K562 (cell line): Measurements from ENCODE around the gene RAPSN. TPM values are rescaled to one million over a fixed set of nuclear protein-coding genes. Genes with fewer than 3 reads are reported as not detected.

Experiments
- ARNT ChIP-seq, 2 experiments: fragments of 450-650 bp; IDR thresholded peaks; 2 replicates each; pipeline ENCODE4 v1.6.1; 2016; ENCODE audit warnings: mild to moderate bottlenecking in 1 of 2
- ASH1L ChIP-seq: fragments of 450-650 bp; IDR thresholded peaks from 2 replicates; pipeline ENCODE4 v1.6.1; 2018; ENCODE audit warnings: borderline replicate concordance, mild to moderate bottlenecking, low read depth; ENCODE audit not compliant: partially characterized antibody
- BRD9 ChIP-seq: fragments of 450-650 bp; IDR thresholded peaks from 2 replicates; pipeline ENCODE4 v1.6.1; 2018; ENCODE audit warnings: low read depth; ENCODE audit not compliant: partially characterized antibody
- CEBPG ChIP-seq, 3 experiments: fragments of 200-800 bp in 1 of 3; sonication (Bioruptor generic) in 1 of 3; sonication (generic) in 1 of 3; formaldehyde crosslinking in 1 of 3; IDR thresholded peaks in 2 of 3; conservative IDR thresholded peaks in 1 of 3; 2 replicates each; pipeline versions ENCODE4 v1.6.1 to v1.8.0; 2016 to 2022; ENCODE audit warnings: missing compliant biosample characterization in 2 of 3, missing genetic modification characterization in 2 of 3, mild to moderate bottlenecking in 1 of 3, missing genetic modification reagents in 1 of 3
- DLX4 ChIP-seq: fragments of 250-450 bp; sonication (Bioruptor Pico); IDR thresholded peaks from 2 replicates; pipeline ENCODE4 v1.6.1; 2021; ENCODE audit warnings: mild to moderate bottlenecking
- HCFC1 ChIP-seq: IDR thresholded peaks from 2 replicates; pipeline ENCODE4 v1.6.1; 2012; ENCODE audit warnings: low read depth, low read length, improper control_type of control experiment
- HNRNPLL ChIP-seq: fragments of 200-400 bp; formaldehyde crosslinking; IDR thresholded peaks from 2 replicates; pipeline ENCODE4 v1.6.1; 2017; ENCODE audit warnings: low read length, low read depth, mild to moderate bottlenecking; ENCODE audit not compliant: poor library complexity, severe bottlenecking
- NKRF ChIP-seq: fragments of 450-650 bp; IDR thresholded peaks from 2 replicates; pipeline ENCODE4 v1.6.1; 2016; ENCODE audit warnings: borderline replicate concordance
- PATZ1 ChIP-seq: fragments of 250-450 bp; sonication (Bioruptor Pico); IDR thresholded peaks from 2 replicates; pipeline ENCODE4 v1.5.0; 2020; ENCODE audit warnings: mild to moderate bottlenecking, borderline replicate concordance
- POLR2G ChIP-seq: fragments of 200-400 bp; formaldehyde crosslinking; IDR thresholded peaks from 2 replicates; pipeline ENCODE4 v1.6.1; 2017; ENCODE audit warnings: low read depth, mild to moderate bottlenecking, antibody characterized with exemption, low read length, moderate library complexity
- PRMT5 ChIP-seq: sonication (generic); formaldehyde crosslinking; IDR thresholded peaks from 2 replicates; pipeline ENCODE4 v1.5.0; 2020; ENCODE audit warnings: missing genetic modification reagents
- PURB ChIP-seq: sonication (generic); formaldehyde crosslinking; IDR thresholded peaks from 2 replicates; pipeline ENCODE4 v1.9.0; 2021; ENCODE audit warnings: low read depth, mild to moderate bottlenecking, missing genetic modification reagents
- RB1 ChIP-seq: fragments of 450-650 bp; IDR thresholded peaks from 2 replicates; pipeline ENCODE4 v1.6.1; 2017; ENCODE audit warnings: low read depth, mild to moderate bottlenecking
- SPI1 ChIP-seq: IDR thresholded peaks from 2 replicates; pipeline ENCODE4 v1.6.1; 2011; ENCODE audit warnings: low read depth, low read length, control low read depth, borderline replicate concordance
- SRF ChIP-seq, 2 experiments: fragments of 250-450, 450-650 bp in 1 of 2; sonication (Bioruptor Pico) in 1 of 2; sonication (generic) in 1 of 2; formaldehyde crosslinking; IDR thresholded peaks; 2 replicates each; pipeline versions ENCODE4 v1.5.0 to v1.5.1; 2020 to 2022; ENCODE audit warnings: mild to moderate bottlenecking in 1 of 2, missing genetic modification reagents in 1 of 2
- SRSF3 ChIP-seq: fragments of 200-400 bp; formaldehyde crosslinking; IDR thresholded peaks from 2 replicates; pipeline ENCODE4 v1.6.1; 2016; ENCODE audit warnings: mild to moderate bottlenecking, low read length, moderate library complexity; ENCODE audit not compliant: insufficient read depth
- STAG1 ChIP-seq: sonication (generic); formaldehyde crosslinking; IDR thresholded peaks from 2 replicates; pipeline ENCODE4 v1.5.0; 2020; ENCODE audit warnings: missing genetic modification reagents, borderline replicate concordance
- TFAP4 ChIP-seq: sonication (generic); formaldehyde crosslinking; IDR thresholded peaks from 2 replicates; pipeline ENCODE4 v1.8.0; 2022; ENCODE audit warnings: missing genetic modification reagents, mild to moderate bottlenecking, moderate library complexity, borderline replicate concordance
- XRCC4 ChIP-seq: IDR thresholded peaks from one replicate; pipeline ENCODE4 v1.6.1; 2011; ENCODE audit not compliant: insufficient read depth, insufficient read length; ENCODE audit errors: extremely low read depth
- ZNF12 ChIP-seq: sonication (generic); formaldehyde crosslinking; IDR thresholded peaks from 2 replicates; pipeline ENCODE4 v1.4.0; 2020; ENCODE audit warnings: mild to moderate bottlenecking, missing genetic modification reagents
- ZNF274 ChIP-seq: IDR thresholded peaks from 2 replicates; pipeline ENCODE4 v1.6.1; 2011; ENCODE audit warnings: low read depth, mild to moderate bottlenecking, low read length, moderate library complexity, borderline replicate concordance
- polyA plus RNA-seq, 8 experiments: library from polyadenylated mRNA; depleted of rRNA in 4 of 8; stranded (reverse) in 5 of 8; unstranded in 3 of 8; fragments of >200 nt; fragmentation: Nextera tagmentation in 2 of 8; fragmentation: Illumina TruSeq in 1 of 8; extraction: Ambion mirVana in 2 of 8; extraction: Trizol in 1 of 8; gene quantifications; 2 replicates each; pipeline versions ENCODE4 v1.2.1 to v1.2.3, GENCODE V29; 2011 to 2014; ENCODE audit warnings: inconsistent platforms in 1 of 8, missing spikeins in 1 of 8
- total RNA-seq, 7 experiments: library from RNA; depleted of rRNA in 6 of 7; stranded (reverse); fragments of >200 nt in 6 of 7; fragmentation: Illumina TruSeq in 2 of 7; extraction: Trizol in 2 of 7; gene quantifications; 2 replicates each; pipeline versions ENCODE4 v1.2.1 to v1.2.3, GENCODE V29; 2011 to 2021; ENCODE audit warnings: low replicate concordance in 1 of 7

The RAPSN gene
- total and polyA plus RNA-seq, 9 of the 15 experiments (the other 6 are each of a cell fraction or from before 2014, with no cell fraction given): 0.06 to 0.11 TPM; not detected in 7

GRCh38 chr11:47426062-47426956 lies 22.6 kb downstream of the RAPSN start, which contains the start of gene PSMC3 (continued):
- TF ChIP-seq POLR2G: peak; percentile 95
- no peak for TF ChIP-seq PURB (CRISPR knock-in tag)
- TF ChIP-seq PATZ1 (CRISPR knock-in tag): no peak
- TF ChIP-seq HNRNPLL: no peak
- no peak for TF ChIP-seq XRCC4
- no peak for TF ChIP-seq ZNF274
- no peak for TF ChIP-seq CEBPG (CRISPR knock-in tag; IDR thresholded peaks at IDR 0.05)
- no peak for TF ChIP-seq CEBPG (tag; conservative IDR thresholded peaks at IDR 0.05 in 1 of 2, IDR thresholded peaks at IDR 0.05 in 1 of 2)
- TF ChIP-seq BRD9: no peak
- TF ChIP-seq SRF (CRISPR knock-in tag; IDR thresholded peaks at IDR 0.05): no peak; a peak in 1 of 4 replicates
- TF ChIP-seq NKRF: peak; percentile 87
- no peak for TF ChIP-seq ASH1L
- no peak for TF ChIP-seq SRSF3
- peak; percentile 90 for TF ChIP-seq HCFC1
- no peak for TF ChIP-seq DLX4
- TF ChIP-seq ZNF12 (CRISPR knock-in tag): no peak; the same call in none of the 2 replicates
- TF ChIP-seq STAG1 (CRISPR knock-in tag): no peak
- TF ChIP-seq TFAP4: peak; percentile 72; the same call in 1 of the 2 replicates
- TF ChIP-seq SPI1: no peak
- TF ChIP-seq RB1: peak; percentile 87; the same call in 1 of the 2 replicates
- no peak for TF ChIP-seq PRMT5
- TF ChIP-seq ARNT (IDR thresholded peaks at IDR 0.05): no peak
